HCT116 (cell line): ENCODE results near the gene LAMTOR3. TPM values are rescaled to one million over a fixed set of nuclear protein-coding genes. Genes with fewer than 3 reads are reported as not detected.

Source experiments
- ATAC-seq: fragments of 200-7000 bp; cut with Tn5 transposase; 2 replicates; pipeline ENCODE4 v1.9.1; 2020; ENCODE audit warnings: mild to moderate bottlenecking, moderate library complexity
- BruUV-seq: library from RNA; stranded (reverse); fragments of 400-500 nt; replicated peaks from 2 replicates; lab custom pipeline; 2021; lab: Mats Ljungman, UMichigan
- CTCF ChIA-PET: fragments of 300-600 bp; sonication (Branson Sonifier 250); formaldehyde crosslinking; loops from one replicate; lab custom pipeline; 2021; ENCODE audit warnings: antibody characterized with exemption; lab: Charles Lee
- POLR2A ChIA-PET: fragments of 300-600, 350-600 bp; sonication (Branson Sonifier 250); formaldehyde crosslinking; loops from one replicate; lab custom pipeline; 2021; ENCODE audit warnings: antibody characterized with exemption; lab: Charles Lee
- RAD21 ChIA-PET, 2 experiments: fragments of 300-600 bp; sonication (Branson Sonifier 250); formaldehyde crosslinking; loops; one replicate each; lab custom pipeline; 2023; ENCODE audit warnings: low total read pairs in 2 of 2; ENCODE audit not compliant: uncharacterized antibody in 2 of 2, unreplicated experiment in 2 of 2, low non-redundant PET in 1 of 2; lab: Charles Lee
- DNase-seq: peaks from one replicate; pipeline ENCODE4 v3.0.0-alpha.2; 2010; ENCODE audit warnings: low read depth, low spot score
- H2AFZ ChIP-seq: fragments of 200-600 bp; shearing (Covaris generic), sonication (generic); 2 replicates; pipeline ENCODE4 v1.6.1; 2017; ENCODE audit warnings: low read depth, mixed run types, mixed read lengths, antibody characterized with exemption, low read length; ENCODE audit not compliant: poor library complexity, severe bottlenecking
- H3K27ac ChIP-seq: 2 replicates; pipeline ENCODE4 v1.5.1; 2012; ENCODE audit warnings: low read depth, low read length
- H3K27me3 ChIP-seq: fragments of 200-600 bp; sonication (generic); 2 replicates; pipeline ENCODE4 v1.6.1; 2016; ENCODE audit warnings: mixed run types, low read length, mixed read lengths; ENCODE audit not compliant: insufficient read depth
- H3K36me3 ChIP-seq, 2 experiments: fragments of 200-500 bp in 1 of 2; fragments of 200-600 bp in 1 of 2; sonication (Bioruptor generic) in 1 of 2; sonication (generic) in 1 of 2; 2 replicates each; pipeline versions ENCODE4 v1.5.1 to v1.6.1; 2014 to 2016; ENCODE audit warnings: low read length in 2 of 2, inconsistent platforms in 1 of 2, mixed read lengths in 1 of 2, mixed run types in 1 of 2; ENCODE audit not compliant: insufficient read depth in 2 of 2, control insufficient read depth in 1 of 2
- H3K4me1 ChIP-seq, 2 experiments: fragments of 200-600 bp in 1 of 2; sonication (generic) in 1 of 2; 2 replicates each; pipeline versions ENCODE4 v1.5.1 to v1.6.1; 2012 to 2017; ENCODE audit warnings: low read length in 2 of 2, inconsistent platforms in 1 of 2, mild to moderate bottlenecking in 1 of 2, mixed read lengths in 1 of 2, mixed run types in 1 of 2, moderate library complexity in 1 of 2; ENCODE audit not compliant: insufficient read depth in 2 of 2, control insufficient read depth in 1 of 2
- H3K4me2 ChIP-seq: fragments of 200-600 bp; sonication (generic); 2 replicates; pipeline ENCODE4 v1.6.1; 2017; ENCODE audit warnings: mixed run types, low read length, mixed read lengths
- H3K4me3 ChIP-seq, 2 experiments: fragments of 200-600 bp in 1 of 2; sonication (generic) in 1 of 2; replicated peaks in 1 of 2; 2 replicates each; pipeline ENCODE4 v1.5.1; 2011 to 2016; ENCODE audit warnings: low read length in 2 of 2, control low read depth in 1 of 2, low read depth in 1 of 2, mild to moderate bottlenecking in 1 of 2, mixed read lengths in 1 of 2, mixed run types in 1 of 2
- H3K79me2 ChIP-seq: fragments of 200-600 bp; sonication (generic); 2 replicates; pipeline ENCODE4 v1.6.1; 2017; ENCODE audit warnings: mild to moderate bottlenecking, mixed run types, low read length, moderate library complexity, mixed read lengths; ENCODE audit not compliant: insufficient read depth
- H3K9ac ChIP-seq: fragments of 200-600 bp; sonication (generic); 2 replicates; pipeline ENCODE4 v1.6.1; 2016; ENCODE audit warnings: low read length, mixed read lengths
- H3K9me2 ChIP-seq: fragments of 200-600 bp; sonication (generic), shearing (Covaris generic); 2 replicates; pipeline ENCODE4 v1.6.1; 2017; ENCODE audit warnings: mixed run types, mild to moderate bottlenecking, moderate library complexity; ENCODE audit not compliant: insufficient read depth
- H3K9me3 ChIP-seq, 2 experiments: fragments of 200-500 bp in 1 of 2; fragments of 200-600 bp in 1 of 2; sonication (Bioruptor generic) in 1 of 2; sonication (generic) in 1 of 2; 2 replicates each; pipeline ENCODE4 v1.6.1; 2014 to 2017; ENCODE audit warnings: low read length in 2 of 2, mixed read lengths in 2 of 2, inconsistent platforms in 1 of 2, low read depth in 1 of 2, mild to moderate bottlenecking in 1 of 2, mixed run types in 1 of 2, moderate library complexity in 1 of 2; ENCODE audit not compliant: control insufficient read depth in 1 of 2, insufficient read depth in 1 of 2
- H4K20me1 ChIP-seq: fragments of 200-600 bp; sonication (generic), shearing (Covaris generic); 2 replicates; pipeline ENCODE4 v1.6.1; 2017; ENCODE audit warnings: mixed run types, mild to moderate bottlenecking, moderate library complexity; ENCODE audit not compliant: insufficient read depth
- CBX3 ChIP-seq: IDR thresholded peaks from 2 replicates; pipeline ENCODE4 v1.6.1; 2012; ENCODE audit warnings: low read depth
- CTCF ChIP-seq, 3 experiments: fragments of 200-600 bp in 1 of 3; sonication (generic) in 1 of 3; IDR thresholded peaks in 2 of 3; conservative IDR thresholded peaks in 1 of 3; 2 replicates each; pipeline ENCODE4 v1.5.1; 2012 to 2017; ENCODE audit warnings: low read depth in 2 of 3, low read length in 2 of 3, antibody characterized with exemption in 1 of 3, borderline replicate concordance in 1 of 3, control low read depth in 1 of 3, mild to moderate bottlenecking in 1 of 3, mixed read lengths in 1 of 3, mixed run types in 1 of 3, moderate library complexity in 1 of 3; ENCODE audit not compliant: insufficient read depth in 1 of 3
- EZH2 ChIP-seq: fragments of 200-600 bp; sonication (generic); IDR thresholded peaks from 2 replicates; pipeline ENCODE4 v1.6.1; 2017; ENCODE audit warnings: antibody characterized with exemption, mixed run types
- FOSL1 ChIP-seq: IDR thresholded peaks from 2 replicates; pipeline ENCODE4 v1.6.1; 2012; ENCODE audit warnings: low read depth
- SRF ChIP-seq: IDR thresholded peaks from 2 replicates; pipeline ENCODE4 v1.6.1; 2012; ENCODE audit warnings: low read depth
- intact Hi-C: fragments of 100-400 bp; cut with micrococcal nuclease; formaldehyde crosslinking; loops from 2 replicates; pipeline ENCODE4 v1.10.0; 2022
- total RNA-seq: library from RNA; stranded (reverse); gene quantifications from one replicate; pipeline ENCODE4 v1.2.1, GENCODE V29; 2021; ENCODE audit not compliant: unreplicated experiment
- TF ChIP-seq, protein P1 (sequence below): IDR thresholded peaks from 2 replicates; pipeline ENCODE4 v1.6.1; 2012; ENCODE audit warnings: low read depth

LAMTOR3 gene
- total RNA-seq, 1 experiment from 2014 or later = 21.0 TPM

DNA sequence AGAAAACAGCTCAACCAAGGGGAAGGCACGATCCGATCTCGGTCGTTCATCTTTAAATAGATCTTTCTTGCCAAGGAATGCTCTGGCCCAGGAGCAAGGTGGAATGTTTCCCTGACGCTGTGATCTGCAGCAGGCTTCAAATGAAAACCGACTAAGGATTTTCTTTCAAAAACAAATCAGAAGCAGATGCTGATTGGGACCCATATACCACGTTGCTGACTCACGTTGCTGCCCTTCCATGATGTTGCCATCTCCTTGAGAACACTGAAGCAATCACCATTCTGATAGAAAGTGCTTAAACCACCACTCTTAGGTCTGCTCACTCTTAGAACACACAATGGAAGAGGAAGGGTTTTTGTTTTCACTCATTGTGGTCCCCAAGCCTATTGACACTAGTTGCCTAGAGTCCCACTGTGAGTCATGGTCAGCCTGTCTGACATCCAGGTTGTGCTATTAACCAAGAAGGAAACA, 26.1 kb downstream of the LAMTOR3 start:
- Histone ChIP-seq H3K9ac (no peak overlapping the region), H2AFZ (no peak overlapping the region), H3K9me2 (no peaks in the 10 kb centered on the region), H4K20me1 (no peaks in the 10 kb centered on the region), H3K27me3 (no peaks in the 10 kb centered on the region), H3K9me3 (no peaks in the 10 kb centered on the region), H3K4me3 (no peak overlapping the region), H3K79me2 (no peaks in the 10 kb centered on the region), H3K4me2 (no peak overlapping the region), H3K27ac (no peak overlapping the region), H3K36me3 (no peaks in the 10 kb centered on the region), H3K4me1 (no peaks in the 10 kb centered on the region)
- intact Hi-C loops = no loop called here
- ATAC-seq (no peak), DNase-seq (no peak)
- TF ChIP-seq CBX3 (no peak), EZH2 (no peak), CTCF (IDR thresholded peaks at IDR 0.05 in 2 of 3, conservative IDR thresholded peaks at IDR 0.05 in 1 of 3; ENCODE audit: borderline replicate concordance in 1 of 3, insufficient read depth in 1 of 3, low read depth in 2 of 3, low read length in 2 of 3) (no peak), SRF (no peak), FOSL1 (no peak)
- TF ChIP-seq, protein P1, sequence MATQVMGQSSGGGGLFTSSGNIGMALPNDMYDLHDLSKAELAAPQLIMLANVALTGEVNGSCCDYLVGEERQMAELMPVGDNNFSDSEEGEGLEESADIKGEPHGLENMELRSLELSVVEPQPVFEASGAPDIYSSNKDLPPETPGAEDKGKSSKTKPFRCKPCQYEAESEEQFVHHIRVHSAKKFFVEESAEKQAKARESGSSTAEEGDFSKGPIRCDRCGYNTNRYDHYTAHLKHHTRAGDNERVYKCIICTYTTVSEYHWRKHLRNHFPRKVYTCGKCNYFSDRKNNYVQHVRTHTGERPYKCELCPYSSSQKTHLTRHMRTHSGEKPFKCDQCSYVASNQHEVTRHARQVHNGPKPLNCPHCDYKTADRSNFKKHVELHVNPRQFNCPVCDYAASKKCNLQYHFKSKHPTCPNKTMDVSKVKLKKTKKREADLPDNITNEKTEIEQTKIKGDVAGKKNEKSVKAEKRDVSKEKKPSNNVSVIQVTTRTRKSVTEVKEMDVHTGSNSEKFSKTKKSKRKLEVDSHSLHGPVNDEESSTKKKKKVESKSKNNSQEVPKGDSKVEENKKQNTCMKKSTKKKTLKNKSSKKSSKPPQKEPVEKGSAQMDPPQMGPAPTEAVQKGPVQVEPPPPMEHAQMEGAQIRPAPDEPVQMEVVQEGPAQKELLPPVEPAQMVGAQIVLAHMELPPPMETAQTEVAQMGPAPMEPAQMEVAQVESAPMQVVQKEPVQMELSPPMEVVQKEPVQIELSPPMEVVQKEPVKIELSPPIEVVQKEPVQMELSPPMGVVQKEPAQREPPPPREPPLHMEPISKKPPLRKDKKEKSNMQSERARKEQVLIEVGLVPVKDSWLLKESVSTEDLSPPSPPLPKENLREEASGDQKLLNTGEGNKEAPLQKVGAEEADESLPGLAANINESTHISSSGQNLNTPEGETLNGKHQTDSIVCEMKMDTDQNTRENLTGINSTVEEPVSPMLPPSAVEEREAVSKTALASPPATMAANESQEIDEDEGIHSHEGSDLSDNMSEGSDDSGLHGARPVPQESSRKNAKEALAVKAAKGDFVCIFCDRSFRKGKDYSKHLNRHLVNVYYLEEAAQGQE = no peak
- no TSS peak for BruUV-seq
- RAD21 ChIA-PET = no interaction called here
- CTCF ChIA-PET = no interaction called here
- POLR2A ChIA-PET = no interaction called here
